ENCODE results near the gene VSIG1.

Gene VSIG1

GRCh38 chrX:108044554-108045256 lies at the start of gene VSIG1:
TSS of gene VSIG1 (plus strand) at chrX:108045065. CDS start at chrX:108045131, 66 bp downstream.
- no peak for DNase-seq

- no peak for DNase-seq
Observed at GRCh38 chrX:107996124-107996523, 48.7 kb upstream of the VSIG1 start.

- DNase-seq: no peak
Observed at GRCh38 chrX:108000751-108001150, 44.1 kb upstream of the VSIG1 start.

- peak; percentile 67 for DNase-seq
Observed at GRCh38 chrX:108001218-108001814, 43.5 kb upstream of the VSIG1 start.

- DNase-seq: peak; percentile 5
Observed at GRCh38 chrX:108018656-108019381, 26.0 kb upstream of the VSIG1 start.

- DNase-seq: peak; percentile 2
Observed at GRCh38 chrX:108019382-108019875, 25.4 kb upstream of the VSIG1 start.

- peak; percentile 14 for DNase-seq
Observed at GRCh38 chrX:108020631-108021030, 24.2 kb upstream of the VSIG1 start.

GRCh38 chrX:108022491-108023089 lies 22.3 kb upstream of the VSIG1 start:
- no peak for DNase-seq

GRCh38 chrX:108025376-108025775 lies 19.5 kb upstream of the VSIG1 start:
- DNase-seq: no peak

- DNase-seq: no peak
Observed at GRCh38 chrX:108025954-108026600, 18.8 kb upstream of the VSIG1 start.

GRCh38 chrX:108028854-108029253 lies 16.0 kb upstream of the VSIG1 start:
- DNase-seq: no peak

GRCh38 chrX:108029928-108030711 lies 14.7 kb upstream of the VSIG1 start:
- no peak for DNase-seq

- DNase-seq: no peak
Observed at GRCh38 chrX:108032944-108033343, 11.9 kb upstream of the VSIG1 start.

- no peak for DNase-seq
Observed at GRCh38 chrX:108033890-108034289, 11.0 kb upstream of the VSIG1 start.

- DNase-seq: no peak
Observed at GRCh38 chrX:108034725-108035124, 10.1 kb upstream of the VSIG1 start.

GRCh38 chrX:108036298-108036973 lies 8.4 kb upstream of the VSIG1 start:
- DNase-seq: no peak

- no peak for DNase-seq
Observed at GRCh38 chrX:108049649-108050048, 4.8 kb downstream of the VSIG1 start.

GRCh38 chrX:108053218-108053617 lies 8.4 kb downstream of the VSIG1 start:
- no peak for DNase-seq

GRCh38 chrX:108055546-108055945 lies 10.7 kb downstream of the VSIG1 start:
- no peak for DNase-seq

GRCh38 chrX:108059801-108060200 lies 14.9 kb downstream of the VSIG1 start:
- no peak for DNase-seq

GRCh38 chrX:108064001-108064400 lies 19.1 kb downstream of the VSIG1 start:
- no peak for DNase-seq

Measured in hematopoietic multipotent progenitor cell treated with erythropoietin and hydrocortisone succinate and interleukin-3 and kit ligand, for 6 days (in vitro differentiated cells).